Measurements from ENCODE around the gene GBX1.

The GBX1 gene

DNA sequence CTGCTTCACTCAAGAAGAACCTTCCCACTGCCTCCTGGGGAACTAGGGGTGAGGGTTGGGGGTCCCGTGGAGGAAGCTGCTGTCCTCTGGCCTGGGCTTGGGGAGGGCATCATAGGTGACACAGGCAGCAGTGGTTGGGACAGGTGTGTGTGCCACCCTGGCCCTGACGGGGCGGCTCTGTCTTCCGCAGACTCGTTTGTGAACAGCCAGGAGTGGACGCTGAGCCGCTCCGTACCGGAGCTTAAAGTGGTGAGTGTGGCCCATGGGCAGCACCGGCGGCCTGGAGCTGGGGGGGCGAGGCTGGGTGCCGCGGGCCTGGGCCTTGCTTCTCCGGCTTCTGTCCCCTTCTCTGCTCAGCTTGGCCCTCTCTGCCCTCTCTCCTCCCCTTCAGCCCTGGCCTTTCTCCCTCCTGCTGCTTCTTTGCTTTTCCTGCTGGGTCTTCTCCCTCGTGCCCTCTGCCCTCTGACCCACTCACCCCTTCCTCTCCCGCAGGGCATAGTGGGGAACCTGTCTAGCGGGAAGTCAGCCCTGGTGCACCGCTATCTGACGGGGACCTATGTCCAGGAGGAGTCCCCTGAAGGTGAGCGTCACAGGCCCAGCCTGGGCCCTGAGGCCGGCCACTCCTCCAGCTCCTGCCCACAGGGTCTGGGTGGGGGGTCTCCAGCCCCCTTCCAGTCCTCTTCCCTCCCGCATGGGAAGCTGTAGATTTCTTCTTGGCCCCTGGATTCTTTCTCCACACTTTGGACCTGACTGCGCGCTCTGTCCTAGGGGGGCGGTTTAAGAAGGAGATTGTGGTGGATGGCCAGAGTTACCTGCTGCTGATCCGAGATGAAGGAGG lies 50.7 kb downstream of the GBX1 start:
- TF ChIP-seq CTCF (IDR thresholded peaks at IDR 0.05; ENCODE audit: low read depth, low read length, missing control alignments): no peak
- H3K4me3 ChIP-seq (replicated peaks; ENCODE audit: low read depth, low read length): no peak overlapping the region
- DNase-seq (ENCODE audit: extremely low read depth, low read depth): no peak

GRCh38 chr7:151115836-151116418 lies 51.6 kb downstream of the GBX1 start:
- no peak overlapping the region for H3K4me3 ChIP-seq (replicated peaks; ENCODE audit: low read depth, low read length)
- no peak for DNase-seq (ENCODE audit: extremely low read depth, low read depth)
- TF ChIP-seq CTCF (IDR thresholded peaks at IDR 0.05; ENCODE audit: low read depth, low read length, missing control alignments): no peak

GRCh38 chr7:151115121-151115835 lies 52.2 kb downstream of the GBX1 start:
- TF ChIP-seq CTCF (IDR thresholded peaks at IDR 0.05; ENCODE audit: low read depth, low read length, missing control alignments): no peak
- no peak for DNase-seq (ENCODE audit: extremely low read depth, low read depth)
- H3K4me3 ChIP-seq (replicated peaks; ENCODE audit: low read depth, low read length): no peak overlapping the region

- no peak for DNase-seq (ENCODE audit: extremely low read depth, low read depth)
- TF ChIP-seq CTCF (IDR thresholded peaks at IDR 0.05; ENCODE audit: low read depth, low read length, missing control alignments): no peak
- H3K4me3 ChIP-seq (replicated peaks; ENCODE audit: low read depth, low read length): peak overlapping the region; percentile 14; the same call in 1 of the 2 replicates
Measured at GRCh38 chr7:151114151-151115090, 53.1 kb downstream of the GBX1 start.

DNA sequence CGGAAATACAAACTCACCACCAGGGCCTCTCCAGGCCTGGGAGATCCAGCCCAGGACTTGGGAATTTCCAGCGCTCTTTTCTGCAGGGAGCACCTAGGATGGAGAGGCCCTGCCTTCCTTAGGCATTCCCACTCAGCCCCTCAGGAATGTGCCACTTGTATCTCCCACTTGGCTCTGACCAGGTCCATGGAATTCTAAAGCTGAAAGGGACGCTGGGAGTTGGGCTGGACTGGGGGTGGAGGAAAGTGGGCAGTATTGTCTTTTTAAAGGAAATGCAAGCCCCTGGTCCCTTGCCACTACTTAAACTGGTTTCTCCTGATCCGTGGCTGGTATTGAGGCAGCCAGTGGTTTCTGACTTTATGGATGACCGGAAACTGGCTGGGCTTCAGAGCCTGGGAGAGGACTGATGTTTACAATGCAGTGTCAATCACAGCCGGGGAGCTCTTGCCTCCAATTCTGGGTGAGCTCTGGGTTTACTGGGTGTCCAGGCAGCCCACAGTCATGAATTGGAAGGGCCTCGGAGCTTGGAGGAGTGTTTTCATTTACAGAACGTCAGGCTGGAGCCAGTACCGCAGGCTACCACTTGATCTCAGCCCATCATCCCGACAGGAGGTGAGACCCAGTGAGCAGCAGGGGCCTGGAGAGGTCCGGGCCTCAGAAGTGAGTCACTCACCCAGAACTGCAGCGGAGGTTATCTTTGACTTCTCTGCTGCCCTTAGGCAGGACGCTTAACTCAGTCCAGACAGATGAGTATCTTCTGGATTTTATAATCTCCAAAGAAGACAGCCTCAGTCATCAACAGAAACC lies 53.9 kb downstream of the GBX1 start:
- DNase-seq (ENCODE audit: extremely low read depth, low read depth): peak; percentile 22
- TF ChIP-seq CTCF (IDR thresholded peaks at IDR 0.05; ENCODE audit: low read depth, low read length, missing control alignments): no peak
- peak overlapping the region; percentile 9; the same call in 1 of the 2 replicates for H3K4me3 ChIP-seq (replicated peaks; ENCODE audit: low read depth, low read length)
